IgD-negative memory B cell (primary cell): ENCODE data around the gene FRMD4A. TPM values are rescaled to one million over a fixed set of nuclear protein-coding genes. Genes with fewer than 3 reads are reported as not detected.
"Not testable (repeated sequence)": the region's sequence is repeated elsewhere in the genome, so short reads cannot be mapped to it uniquely, and the experiment has no call there.

ENCODE experiments used
- H3K27ac Mint-ChIP-seq, 3 donors: one replicate each; pipeline ENCODE4 v1.8.0; 2020 to 2022; ENCODE audit warnings: mild to moderate bottlenecking in 3 of 3, mixed read lengths in 3 of 3, moderate library complexity in 1 of 3
- H3K27me3 Mint-ChIP-seq: one replicate; pipeline ENCODE4 v1.8.0; 2021; ENCODE audit warnings: mixed read lengths
- H3K36me3 Mint-ChIP-seq: one replicate; pipeline ENCODE4 v1.8.0; 2020; ENCODE audit warnings: mild to moderate bottlenecking, mixed read lengths
- H3K4me1 Mint-ChIP-seq, 3 donors: one replicate each; pipeline ENCODE4 v1.8.0; 2020 to 2022; ENCODE audit warnings: mixed read lengths in 3 of 3, mild to moderate bottlenecking in 1 of 3
- H3K4me3 Mint-ChIP-seq, 4 donors: one replicate each; pipeline ENCODE4 v1.8.0; 2020 to 2022; ENCODE audit warnings: mild to moderate bottlenecking in 4 of 4, mixed read lengths in 4 of 4, moderate library complexity in 3 of 4
- H3K9me3 Mint-ChIP-seq, 3 donors: one replicate each; pipeline ENCODE4 v1.8.0; 2020 to 2021; ENCODE audit warnings: mixed read lengths in 3 of 3, mild to moderate bottlenecking in 1 of 3
- polyA plus RNA-seq: library from polyadenylated mRNA; unstranded; fragments of 300-500 nt; fragmentation: Illumina TruSeq; gene quantifications from one replicate; pipeline ENCODE4 v1.2.3, GENCODE V29; 2021

FRMD4A gene
- polyA plus RNA-seq, 1 donor from 2014 or later: 1.7 TPM

DNA sequence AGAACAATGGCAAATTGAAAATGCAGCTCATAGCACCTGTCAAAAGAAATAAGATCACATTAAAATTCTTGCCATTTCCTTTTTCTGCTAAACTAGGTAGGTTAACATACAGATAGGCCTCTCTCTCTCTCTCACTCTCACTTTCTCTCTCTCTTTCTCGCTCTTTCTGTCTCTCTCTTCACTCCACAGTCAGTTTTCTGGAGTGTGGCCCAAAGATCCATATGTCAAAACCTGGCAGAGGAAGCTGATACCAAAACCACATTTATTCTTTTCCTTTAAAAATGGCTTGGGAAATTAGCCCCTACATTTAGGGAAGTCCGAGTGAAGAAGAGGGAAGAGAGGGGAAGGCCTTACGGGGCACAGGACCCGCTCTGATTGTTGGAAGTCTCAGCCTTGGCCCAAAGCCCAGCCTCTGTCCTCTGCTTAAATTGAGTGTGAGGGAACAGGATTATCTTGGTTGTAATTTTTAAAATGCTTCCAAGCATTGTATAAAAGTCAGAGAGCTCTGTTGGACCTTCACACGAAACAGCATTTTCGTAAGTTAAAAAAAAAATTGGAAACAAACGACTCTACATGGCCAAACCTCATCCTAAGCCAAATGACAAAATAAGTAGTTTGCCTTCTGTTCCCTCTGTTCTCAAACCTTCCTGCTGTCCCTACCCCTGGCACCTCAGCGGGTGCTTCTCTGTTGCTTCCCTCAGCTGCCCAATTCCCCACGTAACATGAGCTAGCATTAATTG is 83.2 kb downstream of the FRMD4A start:
- Mint-ChIP-seq H3K4me1 (no peaks in the 10 kb centered on the region), H3K27ac (no peak overlapping the region)

DNA sequence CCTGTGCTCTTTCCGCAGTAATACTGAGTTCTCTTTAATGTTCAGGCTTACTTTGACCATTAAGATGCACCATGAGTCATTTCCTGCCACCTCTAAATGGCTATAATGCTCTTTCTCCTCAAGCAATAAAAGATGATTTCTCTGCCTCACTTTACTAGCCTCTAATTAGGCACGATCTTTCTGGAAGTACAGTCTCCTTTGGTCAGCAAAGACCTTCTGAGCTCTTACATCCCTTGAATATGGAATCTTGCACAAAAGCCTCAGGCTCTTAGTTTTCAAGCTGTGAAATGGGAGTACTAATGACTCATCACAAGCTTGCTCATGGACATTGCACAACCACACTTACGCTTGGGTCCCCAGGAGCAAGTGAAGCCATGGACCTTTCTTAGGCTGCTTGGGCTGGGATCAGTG is 85.9 kb downstream of the FRMD4A start:
- Mint-ChIP-seq H3K4me1 (no peaks in the 10 kb centered on the region), H3K27ac (no peak overlapping the region), H3K4me3 (no peak overlapping the region), H3K36me3 (no peaks in the 10 kb centered on the region), H3K27me3 (peaks cover 9% of the 10 kb centered on the region), H3K9me3 (peaks cover 3 to 9% (median 9%) of the 10 kb centered on the region in 3 donors)

More for the DNA sequence above, 83.2 kb downstream of the FRMD4A start:
- Mint-ChIP-seq H3K4me3 (no peak overlapping the region), H3K36me3 (no peaks in the 10 kb centered on the region), H3K27me3 (peaks cover 9% of the 10 kb centered on the region), H3K9me3 (peaks cover 3 to 13% (median 6%) of the 10 kb centered on the region in 3 donors)

DNA sequence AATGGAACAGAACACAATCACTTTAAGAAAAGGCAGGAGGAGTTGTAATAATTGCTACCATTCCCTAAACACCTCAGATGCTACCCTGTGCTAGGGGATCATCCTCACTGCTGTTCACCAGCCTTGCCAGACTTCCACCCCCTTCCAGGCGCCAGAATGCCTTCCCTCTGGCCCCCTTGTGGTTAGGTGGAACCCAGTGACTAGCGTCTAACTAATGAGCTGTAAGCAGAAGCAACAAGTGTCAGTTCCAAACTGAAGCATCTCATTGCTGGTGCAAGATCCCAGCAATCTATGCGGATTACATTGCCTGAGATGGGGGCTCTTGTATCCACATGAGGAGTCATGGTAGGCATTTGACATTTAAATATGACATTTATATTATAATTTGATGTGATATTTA is 86.6 kb downstream of the FRMD4A start:
- Mint-ChIP-seq H3K27ac (no peak overlapping the region), H3K9me3 (peaks cover 3 to 9% (median 9%) of the 10 kb centered on the region in 3 donors), H3K36me3 (no peaks in the 10 kb centered on the region), H3K4me1 (no peaks in the 10 kb centered on the region), H3K4me3 (no peak overlapping the region), H3K27me3 (peaks cover 9% of the 10 kb centered on the region)

DNA sequence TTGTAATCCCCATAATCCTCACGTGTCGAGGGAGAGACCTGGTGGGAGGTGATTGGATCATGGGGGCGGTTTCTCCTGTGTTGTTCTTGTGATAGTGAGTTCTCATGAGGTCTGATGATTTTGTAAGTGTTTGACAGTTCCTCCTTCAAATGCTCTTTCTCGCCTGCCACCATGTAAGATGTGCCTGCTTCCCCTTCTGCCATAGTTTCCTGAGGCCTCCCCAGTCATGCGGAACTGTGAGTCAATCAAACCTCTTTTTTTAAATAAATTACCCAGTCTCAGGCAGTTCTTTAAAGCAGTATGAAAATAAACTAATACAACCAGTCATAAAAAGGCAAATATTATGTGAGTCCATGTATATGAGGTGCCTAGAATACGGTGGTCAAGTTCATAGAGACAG is 87.5 kb downstream of the FRMD4A start:
- Mint-ChIP-seq H3K27me3 (peaks cover 9% of the 10 kb centered on the region), H3K4me3 (no peak overlapping the region), H3K27ac (no peak overlapping the region), H3K4me1 (no peaks in the 10 kb centered on the region), H3K36me3 (no peaks in the 10 kb centered on the region), H3K9me3 (peaks cover 3 to 15% (median 11%) of the 10 kb centered on the region in 3 donors)

- no peak overlapping the region for H3K4me3 Mint-ChIP-seq
- no peaks in the 10 kb centered on the region for H3K36me3 Mint-ChIP-seq
- no peak overlapping the region for H3K27ac Mint-ChIP-seq
- peaks cover 13% of the 10 kb centered on the region for H3K27me3 Mint-ChIP-seq
- H3K4me1 Mint-ChIP-seq: no peaks in the 10 kb centered on the region
- H3K9me3 Mint-ChIP-seq: peaks cover 3 to 15% (median 11%) of the 10 kb centered on the region in 3 donors
Measured at GRCh38 chr10:14241196-14241595, 89.5 kb downstream of the FRMD4A start.

DNA sequence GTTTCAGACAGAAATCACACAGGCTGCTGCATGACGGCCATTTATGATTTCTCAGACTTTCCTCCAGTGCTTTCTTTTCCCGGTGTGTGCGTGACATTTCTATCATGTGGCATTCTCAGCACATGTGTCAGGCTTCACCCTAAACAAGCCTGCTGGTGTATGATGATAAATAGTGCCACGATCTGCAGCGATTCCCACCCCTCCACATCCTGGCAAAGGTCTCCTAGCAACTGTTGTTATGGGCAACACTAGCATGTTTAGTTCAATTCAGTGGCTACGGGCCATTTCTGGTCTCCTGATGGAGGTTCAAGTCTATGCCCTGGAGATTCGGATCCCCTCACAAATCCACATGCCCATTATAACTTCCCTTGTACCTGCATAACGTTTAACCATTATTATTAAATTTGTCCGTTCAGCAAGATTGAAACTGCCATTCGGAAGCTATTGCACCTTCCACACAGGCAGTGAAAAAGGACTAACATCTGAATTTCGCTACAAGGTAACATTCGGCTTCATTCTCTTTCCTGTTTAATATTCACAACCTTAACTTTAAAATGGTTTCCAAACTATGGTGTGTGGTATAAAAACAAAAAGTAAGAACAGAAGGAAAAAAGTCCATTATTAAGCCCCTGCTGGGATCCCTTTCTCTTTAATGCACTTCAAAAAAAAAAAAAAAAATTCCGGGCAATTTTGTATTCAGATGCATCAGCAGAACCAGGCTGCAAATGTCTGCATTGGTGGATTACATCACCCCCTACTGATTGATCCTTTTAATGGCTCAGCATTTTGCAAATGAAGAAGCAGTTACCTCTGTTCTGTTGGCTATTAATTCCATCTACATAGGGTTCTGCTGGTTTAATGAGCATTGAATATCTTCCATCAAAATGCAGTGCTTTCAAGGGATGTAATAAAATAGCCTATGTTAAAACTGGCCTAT is 90.2 kb downstream of the FRMD4A start:
- H3K4me1 Mint-ChIP-seq: no peaks in the 10 kb centered on the region
- no peak overlapping the region for H3K4me3 Mint-ChIP-seq
- H3K27ac Mint-ChIP-seq: peak overlapping the region in 1 of 3 donors; percentile 35
- H3K36me3 Mint-ChIP-seq: no peaks in the 10 kb centered on the region
- H3K9me3 Mint-ChIP-seq: peaks cover 5 to 15% (median 11%) of the 10 kb centered on the region in 3 donors
- H3K27me3 Mint-ChIP-seq: peaks cover 16% of the 10 kb centered on the region

DNA sequence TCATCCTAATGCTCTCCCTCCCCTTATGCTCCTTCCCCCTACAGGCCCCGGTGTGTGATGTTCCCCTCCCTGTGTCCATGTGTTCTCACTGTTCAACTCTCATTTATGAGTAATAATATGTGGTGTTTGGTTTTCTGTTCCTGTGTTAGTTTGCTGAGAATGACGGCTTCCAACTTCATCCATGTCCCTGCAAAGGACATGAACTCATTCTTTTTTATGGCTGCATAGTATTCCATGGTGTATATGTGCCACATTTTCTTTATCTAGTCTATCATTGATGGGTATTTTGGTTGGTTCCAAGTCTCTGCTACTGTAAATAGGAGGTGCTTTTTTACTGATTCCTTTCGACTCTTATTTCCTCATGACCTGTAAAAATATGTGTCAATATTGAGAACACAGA is 92.1 kb downstream of the FRMD4A start:
- not testable (repeated sequence) for H3K36me3 Mint-ChIP-seq, H3K4me1 Mint-ChIP-seq, H3K4me3 Mint-ChIP-seq, H3K27ac Mint-ChIP-seq
- peaks cover 18% of the 10 kb centered on the region for H3K27me3 Mint-ChIP-seq
- H3K9me3 Mint-ChIP-seq: peaks cover 6 to 15% (median 11%) of the 10 kb centered on the region in 3 donors

- Mint-ChIP-seq H3K27ac (no peak overlapping the region), H3K9me3 (peaks cover 2 to 6% (median 3%) of the 10 kb centered on the region in 3 donors), H3K4me1 (peaks cover 0 to 1% (median 0%) of the 10 kb centered on the region in 3 donors), H3K27me3 (peaks cover 22% of the 10 kb centered on the region), H3K4me3 (no peak overlapping the region), H3K36me3 (no peaks in the 10 kb centered on the region)
Measured at GRCh38 chr10:14236341-14236740, 94.4 kb downstream of the FRMD4A start.

GRCh38 chr10:14235566-14236195 is 95.0 kb downstream of the FRMD4A start:
- Mint-ChIP-seq H3K9me3 (peaks cover 2 to 8% (median 8%) of the 10 kb centered on the region in 3 donors), H3K4me3 (no peak overlapping the region), H3K36me3 (no peaks in the 10 kb centered on the region), H3K27me3 (peaks cover 24% of the 10 kb centered on the region), H3K4me1 (peaks cover 0 to 1% (median 0%) of the 10 kb centered on the region in 3 donors), H3K27ac (no peak overlapping the region)

DNA sequence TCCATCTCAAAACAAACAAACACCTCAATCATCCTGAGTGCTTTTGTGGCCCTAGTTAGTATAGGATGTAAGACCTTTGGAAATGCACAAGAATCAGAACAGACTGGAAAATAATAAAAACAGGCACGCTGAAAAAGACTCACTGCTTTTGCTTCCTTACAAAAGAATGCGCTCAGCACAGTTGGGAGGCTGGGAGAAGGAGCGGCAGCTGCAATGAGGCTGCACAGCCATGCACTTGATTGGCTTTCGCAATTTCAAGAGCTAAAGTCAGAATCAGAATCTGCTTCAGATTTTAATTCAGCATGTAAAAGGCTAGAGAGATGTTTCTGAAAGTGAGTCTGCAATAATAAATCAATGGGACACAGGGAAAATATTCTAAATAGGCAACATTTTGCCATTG is 97.2 kb downstream of the FRMD4A start:
- peaks cover 0 to 1% (median 0%) of the 10 kb centered on the region in 3 donors for H3K4me1 Mint-ChIP-seq
- H3K4me3 Mint-ChIP-seq: no peak overlapping the region
- peaks cover 23% of the 10 kb centered on the region for H3K27me3 Mint-ChIP-seq
- peaks cover 0 to 9% (median 4%) of the 10 kb centered on the region in 3 donors for H3K9me3 Mint-ChIP-seq
- no peaks in the 10 kb centered on the region for H3K36me3 Mint-ChIP-seq
- no peak overlapping the region for H3K27ac Mint-ChIP-seq

DNA sequence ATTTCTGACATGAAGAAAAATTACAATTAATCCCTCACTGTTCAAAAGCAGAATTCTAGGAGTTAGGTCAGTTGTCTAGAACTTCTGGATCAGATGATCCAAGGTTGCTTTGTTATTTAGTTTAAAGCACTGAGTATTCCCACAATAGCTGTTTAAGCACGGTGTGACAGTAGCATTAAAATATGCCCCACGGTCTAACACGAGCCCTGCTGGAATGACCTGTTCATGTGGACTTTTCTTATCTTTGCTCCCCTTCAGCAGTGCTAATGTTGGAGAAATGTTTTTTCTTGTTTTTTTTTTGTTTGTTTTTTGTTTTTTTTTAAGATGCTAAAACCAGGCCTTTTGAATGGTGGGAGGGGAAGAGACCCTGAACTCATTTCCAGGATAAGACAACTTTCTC is 101.9 kb downstream of the FRMD4A start:
- not testable (repeated sequence) for H3K27ac Mint-ChIP-seq, H3K4me1 Mint-ChIP-seq, H3K4me3 Mint-ChIP-seq, H3K36me3 Mint-ChIP-seq, H3K9me3 Mint-ChIP-seq
- peaks cover 16% of the 10 kb centered on the region for H3K27me3 Mint-ChIP-seq

DNA sequence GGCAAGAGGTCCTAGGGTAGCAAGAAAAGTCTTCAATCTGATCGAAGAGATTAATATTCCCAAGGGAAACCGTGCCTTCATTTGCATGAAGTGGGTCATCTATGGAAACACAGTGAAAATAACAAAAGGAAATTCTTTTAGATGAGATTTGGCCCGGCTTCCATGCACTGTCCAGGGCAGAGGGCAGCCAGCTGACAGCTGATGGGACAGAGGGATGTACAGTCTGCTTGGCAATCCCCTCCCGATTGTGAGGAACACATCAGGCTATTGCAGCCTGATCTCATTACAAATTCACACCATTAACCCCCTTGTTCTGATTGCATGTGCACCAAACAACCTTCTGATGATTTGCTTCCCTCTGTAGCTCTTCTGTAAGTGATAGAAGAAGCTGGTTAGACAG is 105.3 kb downstream of the FRMD4A start:
- H3K9me3 Mint-ChIP-seq: no peaks in the 10 kb centered on the region
- H3K4me3 Mint-ChIP-seq: no peak overlapping the region
- no peaks in the 10 kb centered on the region for H3K36me3 Mint-ChIP-seq
- no peaks in the 10 kb centered on the region for H3K4me1 Mint-ChIP-seq
- no peak overlapping the region for H3K27ac Mint-ChIP-seq
- H3K27me3 Mint-ChIP-seq: peaks cover 7% of the 10 kb centered on the region

GRCh38 chr10:14220026-14220425 is 110.7 kb downstream of the FRMD4A start:
- H3K4me3 Mint-ChIP-seq: no peak overlapping the region
- H3K27ac Mint-ChIP-seq: no peak overlapping the region
- peaks cover 9% of the 10 kb centered on the region for H3K27me3 Mint-ChIP-seq
- H3K9me3 Mint-ChIP-seq: peaks cover 0 to 3% (median 0%) of the 10 kb centered on the region in 3 donors
- H3K36me3 Mint-ChIP-seq: peaks cover 4% of the 10 kb centered on the region
- H3K4me1 Mint-ChIP-seq: no peaks in the 10 kb centered on the region

GRCh38 chr10:14219411-14219810 is 111.3 kb downstream of the FRMD4A start:
- Mint-ChIP-seq H3K27ac (no peak overlapping the region), H3K4me3 (no peak overlapping the region), H3K36me3 (peaks cover 4% of the 10 kb centered on the region), H3K9me3 (peaks cover 0 to 3% (median 0%) of the 10 kb centered on the region in 3 donors), H3K27me3 (peaks cover 9% of the 10 kb centered on the region), H3K4me1 (no peaks in the 10 kb centered on the region)

GRCh38 chr10:14215641-14216040 is 115.1 kb downstream of the FRMD4A start:
- Mint-ChIP-seq H3K27ac (no peak overlapping the region), H3K4me1 (peaks cover 0 to 2% (median 1%) of the 10 kb centered on the region in 3 donors), H3K9me3 (peaks cover 0 to 5% (median 2%) of the 10 kb centered on the region in 3 donors), H3K4me3 (no peak overlapping the region), H3K36me3 (peaks cover 4% of the 10 kb centered on the region), H3K27me3 (peaks cover 13% of the 10 kb centered on the region)
